Esophagus muscularis mucosa (tissue), 4 donors: ENCODE results near the gene POU3F1.

ENCODE experiments used
- CTCF ChIP-seq, 3 experiments: fragments of 200-600 bp in 2 of 3; fragments of 450-650 bp in 1 of 3; sonication (generic) in 2 of 3; IDR thresholded peaks; one replicate each; pipeline ENCODE4 v1.5.1; 2017 to 2019; ENCODE audit warnings: antibody characterized with exemption in 3 of 3, mild to moderate bottlenecking in 2 of 3, moderate library complexity in 1 of 3
- EP300 ChIP-seq: sonication (generic); formaldehyde crosslinking; IDR thresholded peaks from one replicate; pipeline ENCODE4 v1.6.1; 2017; ENCODE audit warnings: antibody characterized with exemption
- POLR2A ChIP-seq: fragments of 450-650 bp; IDR thresholded peaks from one replicate; pipeline ENCODE4 v1.6.1; 2017; ENCODE audit warnings: antibody characterized with exemption, moderate library complexity, mild to moderate bottlenecking, low read depth

GRCh38 chr1:38063616-38064015, 17.0 kb upstream of the POU3F1 start:
- TF ChIP-seq EP300 (no peak), CTCF (IDR thresholded peaks at IDR 0.05) (no peak), POLR2A (no peak)
